GM12892 (cell line): ENCODE data around the gene RALGAPA2.

Experiments used
- DNase-seq: peaks from one replicate; pipeline ENCODE4 v3.0.0; 2011; ENCODE audit not compliant: insufficient read length
- FAIRE-seq: peaks from 2 replicates; lab custom pipeline; 2011; peaks lifted over from hg19 to GRCh38; lab: Jason Lieb, UNC
- POLR2A ChIP-seq: IDR thresholded peaks from 2 replicates; pipeline ENCODE4 v1.6.1; 2011; ENCODE audit warnings: low read depth, low read length, control low read depth
- POLR2AphosphoS5 ChIP-seq: IDR thresholded peaks from 2 replicates; pipeline ENCODE4 v1.6.1; 2011; ENCODE audit warnings: low read depth, low read length, control low read depth
- TAF1 ChIP-seq: IDR thresholded peaks from 2 replicates; pipeline ENCODE4 v1.6.1; 2011; ENCODE audit warnings: low read depth, mild to moderate bottlenecking, control low read depth, low read length, borderline replicate concordance

RALGAPA2 gene

DNA sequence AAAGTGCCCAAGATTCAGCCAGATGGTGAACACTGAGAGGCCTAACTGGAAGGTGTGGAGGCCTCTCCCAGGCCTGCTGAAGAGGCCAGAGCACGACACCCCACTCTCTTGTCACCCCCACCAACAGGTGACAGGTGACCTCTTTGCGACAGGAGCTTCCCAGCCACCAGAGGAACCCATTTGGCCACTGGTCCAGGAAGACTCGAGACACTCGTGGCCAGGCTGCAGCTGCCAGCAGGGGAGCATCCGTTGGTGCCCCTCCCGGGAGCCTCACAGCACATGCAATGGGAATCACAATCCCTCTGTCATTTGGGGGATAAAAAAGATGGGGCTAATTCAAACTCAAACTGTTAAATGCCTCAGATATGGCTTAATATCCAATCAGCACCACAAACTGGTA is 181.2 kb downstream of the RALGAPA2 start:
- no peak for DNase-seq
- TF ChIP-seq TAF1 (no peak), POLR2AphosphoS5 (no peak), POLR2A (no peak)
- FAIRE-seq = no peak

DNA sequence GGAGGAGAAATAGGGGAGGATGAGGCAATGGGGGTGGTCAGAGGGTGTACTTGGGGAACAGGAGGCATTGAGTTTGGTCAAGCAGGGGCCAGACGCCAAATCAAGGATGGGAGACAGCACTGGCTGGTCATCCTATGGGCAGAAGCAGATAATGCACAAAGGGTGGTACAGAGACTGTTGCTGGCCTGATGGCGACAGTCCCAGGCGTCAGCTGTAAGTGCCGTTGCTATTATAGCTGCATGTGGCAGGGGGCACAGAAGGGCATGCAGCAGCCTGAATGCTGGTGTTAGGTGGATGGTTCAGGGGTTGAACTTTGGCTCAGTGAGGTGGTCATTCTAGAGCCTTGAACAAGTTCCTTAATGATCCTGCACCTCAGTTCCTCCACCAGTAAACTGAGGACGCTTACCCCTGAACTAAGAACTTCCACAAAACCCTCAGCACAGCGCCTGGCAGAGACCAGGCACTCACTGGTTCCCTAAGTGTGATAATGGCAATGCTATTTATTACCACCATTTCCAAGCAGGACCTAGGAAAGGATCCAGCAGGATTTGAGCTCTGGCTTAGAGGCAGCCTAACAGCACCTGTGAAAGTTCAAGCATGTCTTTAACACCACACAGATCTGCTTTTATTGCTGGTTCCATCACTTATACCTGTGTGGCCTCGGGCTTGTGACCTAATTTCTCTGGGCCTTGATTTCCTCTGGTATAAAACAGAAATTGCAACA is 181.9 kb downstream of the RALGAPA2 start:
- TF ChIP-seq POLR2AphosphoS5 = no peak
- no peak for TF ChIP-seq TAF1
- no peak for TF ChIP-seq POLR2A
- FAIRE-seq (no peak), DNase-seq (no peak)

GRCh38 chr20:20529597-20529996 is 182.8 kb downstream of the RALGAPA2 start:
- FAIRE-seq (no peak), DNase-seq (no peak)
- TF ChIP-seq POLR2A (no peak), POLR2AphosphoS5 (no peak), TAF1 (no peak)

DNA sequence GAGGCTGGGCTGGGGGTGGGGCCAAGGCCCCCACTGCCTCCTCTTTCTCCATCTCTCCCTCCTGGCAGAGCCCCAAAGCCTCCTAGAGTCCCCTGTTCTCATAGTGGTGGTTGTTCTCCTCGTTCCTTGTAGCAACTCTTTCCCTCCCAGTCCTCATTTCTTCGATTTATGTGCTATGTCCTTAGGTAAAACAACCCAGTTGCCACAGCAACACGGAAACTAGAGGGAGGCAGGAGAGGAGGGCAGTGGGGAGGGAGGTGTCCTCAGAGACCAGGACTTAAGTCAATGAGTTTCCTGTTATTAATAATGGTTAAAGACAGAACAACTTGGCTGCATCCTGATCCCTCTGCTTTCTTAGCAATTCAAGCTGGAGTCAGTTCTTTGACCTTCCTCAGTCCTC is 183.6 kb downstream of the RALGAPA2 start:
- FAIRE-seq = no peak

DNA sequence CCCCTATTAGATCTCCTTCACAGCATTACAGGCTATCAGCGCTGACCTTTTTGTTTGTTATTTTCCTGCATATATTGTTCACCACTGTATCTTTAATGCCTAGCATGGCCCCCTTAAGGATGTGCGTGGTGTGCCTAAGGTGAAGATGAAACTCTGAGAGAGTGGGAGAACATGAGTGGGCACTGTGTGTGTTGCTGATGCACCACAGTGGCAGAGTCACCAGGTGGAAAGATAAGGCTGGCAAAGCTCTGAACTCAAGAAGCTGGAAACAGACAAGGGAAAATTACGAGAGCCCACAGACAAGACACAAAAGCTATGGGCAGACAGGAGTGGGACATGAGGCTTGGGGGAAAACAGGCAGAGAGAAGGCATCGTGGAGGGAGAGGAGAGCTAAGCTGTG is 184.8 kb downstream of the RALGAPA2 start:
- DNase-seq = no peak
- no peak for FAIRE-seq
- no peak for TF ChIP-seq POLR2AphosphoS5
- no peak for TF ChIP-seq TAF1
- no peak for TF ChIP-seq POLR2A

More for the DNA sequence above, 183.6 kb downstream of the RALGAPA2 start:
- TF ChIP-seq TAF1 (no peak), POLR2AphosphoS5 (no peak)
- no peak for DNase-seq

GRCh38 chr20:20525756-20526155 is 186.7 kb downstream of the RALGAPA2 start:
- no peak for DNase-seq
- FAIRE-seq = no peak
- no peak for TF ChIP-seq POLR2A
- TF ChIP-seq TAF1 = no peak
- no peak for TF ChIP-seq POLR2AphosphoS5

DNA sequence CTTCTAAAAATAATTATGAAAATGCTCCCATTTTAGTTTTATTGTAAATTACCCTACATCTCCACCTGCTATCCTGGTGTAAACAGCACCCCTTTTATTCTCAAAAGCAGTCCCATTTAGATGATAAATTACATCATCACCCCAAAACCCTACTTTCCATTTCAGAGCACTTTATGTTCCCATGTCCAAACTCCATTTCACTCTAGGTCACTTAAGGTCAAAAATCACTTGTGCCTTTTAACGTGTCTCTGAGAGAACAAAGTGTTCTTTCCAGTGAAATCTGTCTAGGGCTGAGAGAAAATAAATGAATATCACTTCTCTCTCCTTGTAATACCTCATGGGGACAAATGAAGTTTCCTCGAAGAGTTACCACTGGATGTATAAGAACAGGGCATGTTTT is 187.2 kb downstream of the RALGAPA2 start:
- FAIRE-seq = no peak
- no peak for DNase-seq
- TF ChIP-seq POLR2A (no peak), POLR2AphosphoS5 (no peak), TAF1 (no peak)

DNA sequence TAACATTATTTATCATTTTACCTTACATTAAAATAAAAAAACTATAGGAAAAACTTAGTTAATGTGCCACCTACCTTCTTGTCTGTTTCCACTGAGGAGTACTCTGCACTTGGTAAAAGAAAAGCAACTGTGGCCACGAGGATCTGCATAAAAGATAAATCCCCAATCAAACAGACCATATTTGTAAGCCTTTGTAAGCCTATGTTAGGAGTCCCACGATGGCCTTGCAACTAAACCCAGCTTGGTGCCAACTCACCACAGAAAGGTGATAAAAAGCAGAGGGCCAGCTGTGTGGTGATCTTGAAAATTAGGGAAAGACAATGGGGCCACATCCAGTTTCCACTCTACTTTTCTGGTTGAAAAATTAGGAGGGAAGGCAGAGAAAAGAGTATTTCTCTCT is 187.7 kb downstream of the RALGAPA2 start:
- DNase-seq (no peak), FAIRE-seq (no peak)
- TF ChIP-seq POLR2A (no peak), POLR2AphosphoS5 (no peak), TAF1 (no peak)

- DNase-seq (no peak), FAIRE-seq (no peak)
- TF ChIP-seq POLR2A = no peak
- TF ChIP-seq POLR2AphosphoS5 = no peak
- TF ChIP-seq TAF1 = no peak
Measured at GRCh38 chr20:20521736-20522135, 190.7 kb downstream of the RALGAPA2 start.

DNA sequence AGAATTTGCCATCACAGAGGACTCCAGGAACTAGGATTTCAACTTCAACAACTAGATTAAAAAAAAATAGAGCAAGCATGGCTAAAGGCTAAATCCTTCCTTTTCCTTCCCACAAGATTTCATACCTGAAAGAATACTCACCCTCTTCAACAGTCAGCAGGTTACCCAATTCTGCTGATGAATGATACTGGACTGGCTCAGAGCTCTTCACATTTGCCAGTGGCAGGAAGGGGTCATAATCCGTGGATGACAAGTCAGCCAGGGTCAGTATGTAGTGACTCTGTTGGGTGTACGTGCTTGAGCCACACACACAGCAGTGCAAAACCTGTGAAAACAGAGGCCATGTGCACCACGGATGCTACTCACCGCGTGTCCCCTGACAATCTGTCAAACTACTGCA is 191.7 kb downstream of the RALGAPA2 start:
- no peak for TF ChIP-seq POLR2A
- TF ChIP-seq TAF1 = no peak
- TF ChIP-seq POLR2AphosphoS5 = no peak
- no peak for DNase-seq
- FAIRE-seq = no peak

DNA sequence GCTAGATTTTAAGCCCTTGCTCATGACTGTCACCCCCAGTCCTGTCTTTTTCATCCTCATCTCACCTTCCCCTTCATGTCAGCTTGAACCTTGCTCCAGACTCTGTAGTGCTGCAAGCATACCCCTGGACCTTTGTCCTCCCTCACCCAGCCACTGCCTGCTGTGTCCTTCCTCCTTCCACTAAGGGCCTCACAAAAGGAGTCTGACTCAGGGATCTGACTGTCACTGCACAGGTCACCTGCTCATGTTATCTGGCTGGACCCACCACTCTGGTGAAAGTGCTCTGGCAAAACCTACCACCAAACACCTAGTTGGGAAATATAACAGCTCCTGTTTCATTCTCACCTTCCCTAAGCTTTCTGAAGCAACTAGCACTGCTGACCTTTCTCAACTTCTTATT is 193.2 kb downstream of the RALGAPA2 start:
- FAIRE-seq (no peak), DNase-seq (no peak)
- no peak for TF ChIP-seq POLR2AphosphoS5
- TF ChIP-seq TAF1 = no peak
- TF ChIP-seq POLR2A = no peak

- TF ChIP-seq POLR2AphosphoS5 (no peak), POLR2A (no peak), TAF1 (no peak)
- FAIRE-seq = no peak
- no peak for DNase-seq
Measured at GRCh38 chr20:20518263-20518662, 194.2 kb downstream of the RALGAPA2 start.
